Neuronal stem cell (in vitro differentiated cells): ENCODE results near the gene GVQW3.

Experiments used
- DNase-seq: peaks from one replicate; pipeline ENCODE4 v3.0.0-alpha.2; 2013; ENCODE audit warnings: low spot score
- H2AFZ ChIP-seq: one replicate; pipeline ENCODE4 v1.6.1; 2013; ENCODE audit warnings: mild to moderate bottlenecking, low read length, inconsistent platforms
- H2AK5ac ChIP-seq: 2 replicates; pipeline ENCODE4 v1.6.1; 2013; ENCODE audit warnings: low read depth, mild to moderate bottlenecking, inconsistent platforms, low read length, moderate library complexity, mixed read lengths
- H2BK120ac ChIP-seq: 2 replicates; pipeline ENCODE4 v1.6.1; 2013; ENCODE audit warnings: low read depth, mild to moderate bottlenecking, inconsistent platforms, low read length, moderate library complexity, mixed read lengths
- H2BK12ac ChIP-seq: one replicate; pipeline ENCODE4 v1.6.1; 2013; ENCODE audit warnings: low read length, inconsistent platforms
- H2BK15ac ChIP-seq: 2 replicates; pipeline ENCODE4 v1.6.1; 2013; ENCODE audit warnings: mild to moderate bottlenecking, low read length, inconsistent platforms, mixed read lengths
- H2BK5ac ChIP-seq: one replicate; pipeline ENCODE4 v1.6.1; 2013; ENCODE audit warnings: inconsistent platforms, mild to moderate bottlenecking, low read length, moderate library complexity
- H3K14ac ChIP-seq: one replicate; pipeline ENCODE4 v1.6.1; 2013; ENCODE audit warnings: low read length, inconsistent platforms
- H3K18ac ChIP-seq: 2 replicates; pipeline ENCODE4 v1.6.1; 2013; ENCODE audit warnings: low read length, inconsistent platforms
- H3K23ac ChIP-seq: 2 replicates; pipeline ENCODE4 v1.6.1; 2013; ENCODE audit warnings: low read depth, mild to moderate bottlenecking, mixed read lengths, low read length, inconsistent platforms; ENCODE audit not compliant: poor library complexity
- H3K27ac ChIP-seq: replicated peaks from 3 replicates; pipeline ENCODE4 v1.5.1; 2013; ENCODE audit warnings: low read length, inconsistent platforms
- H3K27me3 ChIP-seq, 3 experiments: 2 replicates each; pipeline ENCODE4 v1.6.1; 2013; ENCODE audit warnings: low read length in 3 of 3, mild to moderate bottlenecking in 2 of 3, inconsistent platforms in 1 of 3, low read depth in 1 of 3, mixed read lengths in 1 of 3, moderate library complexity in 1 of 3; ENCODE audit not compliant: control insufficient read depth in 3 of 3, insufficient read depth in 3 of 3
- H3K36me3 ChIP-seq, 2 donors: replicated peaks in 1 of 2; 2 replicates each; pipeline ENCODE4 v1.6.1; 2013; ENCODE audit warnings: low read length in 2 of 2; ENCODE audit not compliant: control insufficient read depth in 2 of 2, insufficient read depth in 2 of 2
- H3K4ac ChIP-seq: 2 replicates; pipeline ENCODE4 v1.6.1; 2013; ENCODE audit warnings: inconsistent platforms, mild to moderate bottlenecking, low read length, moderate library complexity
- H3K4me1 ChIP-seq, 2 donors: 1 replicate in 1 of 2; 2 replicates in 1 of 2; pipeline ENCODE4 v1.6.1; 2013; ENCODE audit warnings: low read length in 2 of 2, low read depth in 1 of 2; ENCODE audit not compliant: control insufficient read depth in 2 of 2, insufficient read depth in 1 of 2
- H3K4me2 ChIP-seq: one replicate; pipeline ENCODE4 v1.6.1; 2013; ENCODE audit warnings: mild to moderate bottlenecking, low read length, inconsistent platforms; ENCODE audit not compliant: insufficient read depth, poor library complexity, severe bottlenecking
- H3K4me3 ChIP-seq, 2 donors: 2 replicates each; pipeline ENCODE4 v1.5.1; 2013; ENCODE audit warnings: low read length in 2 of 2, mild to moderate bottlenecking in 2 of 2, inconsistent platforms in 1 of 2, moderate library complexity in 1 of 2
- H3K79me1 ChIP-seq: one replicate; pipeline ENCODE4 v1.6.1; 2013; ENCODE audit warnings: low read depth, mild to moderate bottlenecking, inconsistent platforms, low read length, moderate library complexity
- H3K9ac ChIP-seq: one replicate; pipeline ENCODE4 v1.6.1; 2013; ENCODE audit warnings: mild to moderate bottlenecking, low read depth, low read length, inconsistent platforms; ENCODE audit not compliant: poor library complexity
- H3K9me3 ChIP-seq, 2 donors: replicated peaks in 1 of 2; 2 replicates each; pipeline versions ENCODE3 to v1.6.1; 2013; ENCODE audit warnings: low read length in 2 of 2, mild to moderate bottlenecking in 2 of 2, inconsistent platforms in 1 of 2, low read depth in 1 of 2, mixed read lengths in 1 of 2, moderate library complexity in 1 of 2; ENCODE audit not compliant: control insufficient read depth in 2 of 2, insufficient read depth in 1 of 2
- H4K8ac ChIP-seq: one replicate; pipeline ENCODE4 v1.6.1; 2013; ENCODE audit warnings: low read depth, mild to moderate bottlenecking, inconsistent platforms, low read length, moderate library complexity
- H4K91ac ChIP-seq: one replicate; pipeline ENCODE4 v1.6.1; 2013; ENCODE audit warnings: low read length, low read depth, mild to moderate bottlenecking, inconsistent platforms; ENCODE audit not compliant: poor library complexity
- WGBS, 2 donors: extraction: QIAGEN DNeasy Blood & Tissue Kit; methylation state at CpG; one replicate each; pipeline ENCODE4 v1.1.7; 2013; ENCODE audit warnings: missing lambda C conversion rate in 2 of 2, mixed read lengths in 1 of 2; ENCODE audit not compliant: insufficient read length in 2 of 2, insufficient replicate concordance in 1 of 2; ENCODE audit errors: extremely low coverage in 2 of 2; 5-methylcytosine and 5-hydroxymethylcytosine counted together

GVQW3 gene

GRCh38 chr11:76408171-76408965 is 27.2 kb downstream of the GVQW3 start:
- H3K9ac ChIP-seq: no peak overlapping the region
- H2BK12ac ChIP-seq: no peak overlapping the region
- no peak overlapping the region for H3K14ac ChIP-seq
- WGBS, 2 donors: no CpG with 5 or more reads among the region's 7 CpGs
- H3K23ac ChIP-seq: no peak overlapping the region
- H3K18ac ChIP-seq: no peak overlapping the region
- H3K9me3 ChIP-seq: no peaks in the 10 kb centered on the region
- no peak overlapping the region for H2BK15ac ChIP-seq
- H3K4me1 ChIP-seq: peaks cover 5 to 7% of the 10 kb centered on the region in 2 donors
- H3K4me2 ChIP-seq: no peak overlapping the region
- H3K27me3 ChIP-seq: no peaks in the 10 kb centered on the region
- H3K4me3 ChIP-seq: peak overlapping the region in 1 of 2 donors; percentile 10
- H2BK120ac ChIP-seq: no peak overlapping the region
- DNase-seq: no peak
- peak overlapping the region; percentile 80 for H2AFZ ChIP-seq
- H3K27ac ChIP-seq: no peak overlapping the region
- H2AK5ac ChIP-seq: no peak overlapping the region
- H4K91ac ChIP-seq: no peak overlapping the region
- no peak overlapping the region for H4K8ac ChIP-seq
- no peaks in the 10 kb centered on the region for H3K36me3 ChIP-seq
- H3K79me1 ChIP-seq: no peaks in the 10 kb centered on the region
- no peak overlapping the region for H3K4ac ChIP-seq
- H2BK5ac ChIP-seq: no peak overlapping the region

- Histone ChIP-seq H3K23ac (no peak overlapping the region), H3K4me1 (peaks cover 5 to 7% of the 10 kb centered on the region in 2 donors), H3K79me1 (no peaks in the 10 kb centered on the region), H3K14ac (no peak overlapping the region), H4K91ac (no peak overlapping the region), H2BK120ac (no peak overlapping the region), H3K9me3 (no peaks in the 10 kb centered on the region), H3K4me3 (no peak overlapping the region), H4K8ac (no peak overlapping the region), H3K4me2 (no peak overlapping the region), H2BK12ac (no peak overlapping the region), H3K27me3 (no peaks in the 10 kb centered on the region), H3K27ac (no peak overlapping the region), H3K9ac (no peak overlapping the region), H3K18ac (no peak overlapping the region), H2AK5ac (no peak overlapping the region), H3K36me3 (no peaks in the 10 kb centered on the region), H3K4ac (no peak overlapping the region), H2BK15ac (no peak overlapping the region), H2AFZ (no peak overlapping the region), H2BK5ac (no peak overlapping the region)
- no CpG with 5 or more reads among the region's 10 CpGs for WGBS, 2 donors
- DNase-seq: no peak
These were observed 29.8 kb downstream of the GVQW3 start for GRCh38 chr11:76410851-76411357.

- no peaks in the 10 kb centered on the region for H3K4me1 ChIP-seq
- no peak overlapping the region for H3K4ac ChIP-seq
- no peaks in the 10 kb centered on the region for H3K27me3 ChIP-seq
- no peak overlapping the region for H2BK12ac ChIP-seq
- H3K23ac ChIP-seq: no peak overlapping the region
- no peak overlapping the region for H2BK120ac ChIP-seq
- no peak overlapping the region for H3K27ac ChIP-seq
- H3K9me3 ChIP-seq: no peaks in the 10 kb centered on the region
- no peak for DNase-seq
- peak overlapping the region; percentile 36 for H3K9ac ChIP-seq
- no peak overlapping the region for H4K91ac ChIP-seq
- no peak overlapping the region for H2AK5ac ChIP-seq
- no peaks in the 10 kb centered on the region for H3K79me1 ChIP-seq
- H3K4me3 ChIP-seq: no peak overlapping the region
- no peak overlapping the region for H2BK15ac ChIP-seq
- H3K18ac ChIP-seq: no peak overlapping the region
- H3K14ac ChIP-seq: no peak overlapping the region
- H3K36me3 ChIP-seq: no peaks in the 10 kb centered on the region
- H2BK5ac ChIP-seq: no peak overlapping the region
- H2AFZ ChIP-seq: no peak overlapping the region
- no peak overlapping the region for H4K8ac ChIP-seq
- no peak overlapping the region for H3K4me2 ChIP-seq
These were observed 34.0 kb downstream of the GVQW3 start for GRCh38 chr11:76415073-76415472.

GRCh38 chr11:76419896-76420295 is 38.8 kb downstream of the GVQW3 start:
- Histone ChIP-seq H3K4me1 (peaks cover 0 to 1% of the 10 kb centered on the region in 2 donors), H3K14ac (no peak overlapping the region), H3K4ac (no peak overlapping the region), H3K9ac (no peak overlapping the region), H2BK12ac (no peak overlapping the region), H3K36me3 (no peaks in the 10 kb centered on the region), H3K4me3 (no peak overlapping the region), H3K18ac (no peak overlapping the region), H3K9me3 (no peaks in the 10 kb centered on the region), H3K4me2 (no peak overlapping the region), H3K27ac (no peak overlapping the region), H4K91ac (no peak overlapping the region), H2BK120ac (no peak overlapping the region), H2AK5ac (no peak overlapping the region), H4K8ac (no peak overlapping the region), H2BK5ac (no peak overlapping the region), H3K79me1 (no peaks in the 10 kb centered on the region), H2BK15ac (no peak overlapping the region), H2AFZ (no peak overlapping the region), H3K23ac (no peak overlapping the region), H3K27me3 (no peaks in the 10 kb centered on the region)
- no CpG with 5 or more reads among the region's 3 CpGs for WGBS, 2 donors
- DNase-seq: no peak
